HUDEP-2 (cell line): ENCODE data around the gene RNF220.

Source experiments
- DNase-seq, 76 experiments: peaks; one replicate each; lab custom pipeline; 2025; ENCODE audit not compliant: unreplicated experiment in 76 of 76; lab: John Stamatoyannopoulos, UW

RNF220 gene

GRCh38 chr1:44405031-44405797 is at the start of gene RNF220:
TSS of gene RNF220 (plus strand) at chr1:44405255.
- peak in 14 of 76 experiments; percentile 6 to 45 (median 17) for DNase-seq

DNA sequence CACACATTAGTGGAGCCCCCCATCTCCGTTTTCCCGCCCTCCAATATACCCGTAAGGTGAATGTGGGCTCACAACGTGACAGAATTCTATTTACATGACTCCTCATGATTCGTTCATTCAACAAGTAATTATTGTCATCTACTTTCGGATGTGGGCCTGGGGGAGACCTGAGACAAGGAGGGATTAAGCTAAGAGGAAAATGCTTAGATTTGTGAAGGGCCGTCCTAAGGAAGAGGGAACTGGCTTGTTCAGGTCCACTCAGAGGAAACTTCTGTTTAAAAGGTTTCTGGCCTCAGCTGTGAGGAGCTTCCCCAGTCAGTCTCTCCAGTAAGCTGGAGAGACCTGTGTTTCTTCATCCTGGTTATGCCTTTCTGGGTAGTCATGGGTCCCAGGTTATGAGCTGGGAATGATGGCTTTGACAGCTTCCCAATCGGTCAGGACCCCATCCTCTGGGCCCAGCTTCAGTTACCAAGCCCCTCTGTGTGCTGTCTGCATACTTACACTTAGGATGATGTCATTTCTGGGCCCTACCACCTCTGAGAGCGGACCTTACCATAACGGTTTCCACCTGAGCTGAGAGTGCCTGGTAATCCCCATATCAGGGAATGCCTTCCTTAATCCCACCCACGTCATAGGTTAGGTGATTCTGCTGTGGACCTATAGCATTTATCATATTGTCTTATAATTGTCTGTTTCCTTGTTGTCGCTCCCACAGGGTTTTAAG is 49.3 kb upstream of the RNF220 start:
- no peak for DNase-seq

DNA sequence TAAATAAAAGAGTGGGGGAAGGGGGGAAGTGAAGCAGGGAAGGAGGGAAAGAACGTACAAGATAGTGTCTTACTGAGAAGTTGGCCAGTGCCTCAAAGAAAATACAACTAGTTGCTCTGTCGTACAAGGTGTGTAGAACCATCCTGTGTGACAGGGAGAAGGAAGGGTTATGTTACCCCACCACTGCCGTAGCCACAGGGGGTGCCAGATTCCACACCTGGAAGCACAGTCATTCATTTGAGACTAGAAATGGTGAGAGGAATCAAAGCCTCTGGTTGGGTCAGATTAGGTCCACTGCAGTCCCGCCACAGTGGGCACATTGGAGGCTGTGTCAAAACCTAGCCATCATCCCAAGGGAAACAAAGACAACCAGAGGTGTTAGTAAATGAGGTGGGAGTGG is 47.3 kb upstream of the RNF220 start:
- DNase-seq = no peak

- no peak for DNase-seq
Measured at GRCh38 chr1:44359234-44359935, 45.7 kb upstream of the RNF220 start.

GRCh38 chr1:44361478-44361877 is 43.6 kb upstream of the RNF220 start:
- DNase-seq = peak in 5 of 76 experiments; percentile 2 to 12 (median 6)

GRCh38 chr1:44366371-44366975 is 38.6 kb upstream of the RNF220 start:
- DNase-seq = no peak

DNA sequence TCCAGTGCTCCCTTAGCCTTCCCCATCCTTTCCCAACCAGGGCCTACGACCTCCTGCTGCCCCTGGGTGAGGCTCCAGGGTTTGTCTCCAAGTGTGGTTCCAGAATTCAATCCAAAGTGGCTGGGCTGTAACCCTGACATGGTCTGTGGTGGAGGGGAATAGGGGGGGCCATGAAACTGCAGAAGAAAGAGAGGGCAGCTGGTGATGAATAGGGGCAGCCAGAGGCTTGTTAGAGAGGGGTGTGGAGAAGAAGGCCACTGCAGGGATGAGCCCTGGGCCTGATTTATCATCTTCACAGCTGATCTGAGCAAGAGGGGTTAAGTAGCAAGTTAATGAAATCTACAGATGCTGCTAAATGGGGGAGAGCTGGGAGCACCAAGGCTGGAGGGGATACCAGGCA is 37.1 kb upstream of the RNF220 start:
- DNase-seq = no peak

DNA sequence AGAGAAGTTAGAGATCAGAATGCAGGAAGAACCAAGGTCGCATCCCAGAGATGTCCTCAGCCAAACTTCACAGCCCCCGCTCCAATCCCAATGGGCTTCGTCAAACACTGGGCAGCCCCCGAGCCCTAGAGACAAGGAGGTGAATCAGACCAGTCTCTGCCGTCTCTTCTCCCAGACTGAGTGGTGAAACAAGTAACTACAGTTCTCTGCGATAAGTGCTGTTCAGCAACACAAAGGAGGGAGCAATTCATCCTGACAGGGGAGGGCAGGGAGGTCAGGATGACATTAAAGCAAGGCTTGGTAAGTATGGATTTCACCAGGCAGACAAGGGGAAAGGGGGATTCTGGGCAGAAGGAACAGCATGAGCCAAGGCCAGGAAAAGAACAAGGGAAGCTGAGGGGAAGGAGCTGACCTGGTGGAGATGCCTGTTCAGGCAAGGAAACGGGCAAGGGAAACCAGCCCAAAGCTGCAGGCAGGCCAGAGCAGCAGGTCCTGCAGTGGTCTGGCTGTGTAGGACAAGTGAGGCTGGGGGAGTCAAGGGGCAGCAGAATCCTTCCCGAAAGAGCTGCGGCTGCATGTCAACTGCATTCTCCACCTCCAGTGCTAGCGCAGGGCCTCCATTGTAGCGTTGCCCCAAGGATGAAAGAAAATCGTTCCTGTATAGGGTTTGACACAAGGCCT is 36.4 kb upstream of the RNF220 start:
- DNase-seq = no peak

DNA sequence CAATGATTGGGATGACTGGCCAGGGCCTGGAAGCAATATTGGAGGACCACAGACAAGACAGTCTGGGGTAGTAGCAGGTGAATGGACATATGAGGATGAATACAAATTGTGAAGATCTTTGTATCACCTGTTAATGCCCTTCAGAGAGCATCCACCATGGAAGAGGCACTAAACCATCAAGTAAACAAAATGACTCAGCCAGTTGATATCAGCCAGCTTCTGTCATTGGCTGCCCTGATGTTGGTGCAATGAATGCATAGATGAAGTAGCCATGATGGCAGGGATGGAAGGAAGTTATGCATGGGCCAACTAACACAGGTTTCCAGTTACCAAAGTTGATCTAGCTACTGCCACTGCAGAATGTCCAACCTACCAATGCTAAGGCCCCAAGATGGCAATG is 33.8 kb upstream of the RNF220 start:
- DNase-seq = no peak

DNA sequence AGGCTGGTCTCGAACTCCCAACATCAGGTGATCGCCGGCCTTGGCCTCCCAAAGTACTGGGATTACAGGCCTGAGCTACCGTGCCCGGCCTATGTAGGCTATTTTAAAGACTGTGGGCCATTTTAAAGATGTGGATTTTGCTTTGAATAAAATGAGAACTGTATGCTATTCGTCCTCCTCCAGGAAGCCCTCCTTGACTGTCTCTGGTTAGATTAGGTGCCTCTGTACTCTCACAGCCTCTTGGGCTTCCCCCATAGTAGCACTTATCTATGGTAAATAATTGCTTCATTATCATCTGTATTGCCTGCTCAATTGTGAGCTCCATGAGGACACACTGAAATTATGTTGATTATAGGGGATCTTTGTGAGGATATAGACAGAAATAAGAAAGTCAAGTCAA is 29.5 kb upstream of the RNF220 start:
- DNase-seq = no peak

DNA sequence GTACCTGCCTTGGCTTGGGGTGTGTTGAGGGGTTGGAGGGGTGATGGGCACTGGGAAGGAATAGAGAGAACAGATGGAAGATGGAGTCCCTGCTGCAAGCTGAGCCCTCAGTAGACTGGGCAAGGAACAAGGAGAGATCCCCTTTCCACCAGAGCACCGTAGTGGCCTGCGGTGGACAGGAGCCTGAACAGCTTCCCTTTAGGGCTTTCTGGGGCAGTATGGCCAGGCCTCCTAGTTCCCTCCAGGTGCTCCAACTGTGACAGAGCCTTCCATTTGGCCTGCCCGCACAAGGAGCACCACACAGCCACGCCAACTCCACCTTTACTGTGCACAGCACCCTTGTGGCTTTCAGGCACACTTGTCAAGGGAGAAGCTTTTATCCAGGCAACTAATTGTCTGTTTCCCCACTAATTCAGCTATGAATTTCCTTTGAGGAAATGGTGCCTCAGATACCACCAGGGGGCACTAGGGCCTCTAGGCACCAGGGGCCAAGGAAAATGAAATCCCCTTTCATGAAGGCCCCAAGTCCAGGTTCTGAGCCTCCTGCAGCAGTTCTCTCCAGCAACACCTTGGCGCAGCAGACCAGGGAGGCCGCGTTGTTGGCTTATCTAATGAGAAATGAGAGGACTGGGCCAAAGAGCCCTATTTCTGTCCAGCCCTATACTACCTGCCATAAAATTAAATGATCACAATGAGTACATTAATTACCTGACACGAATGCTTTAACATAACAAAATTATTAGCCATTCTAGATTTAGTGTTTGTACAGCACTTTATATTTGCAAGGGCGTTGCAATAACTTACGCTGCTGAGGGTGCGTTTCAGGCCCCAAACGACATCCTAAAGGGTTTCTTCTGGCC is 26.9 kb upstream of the RNF220 start:
- peak in 46 of 76 experiments; percentile 2 to 49 (median 18) for DNase-seq

DNA sequence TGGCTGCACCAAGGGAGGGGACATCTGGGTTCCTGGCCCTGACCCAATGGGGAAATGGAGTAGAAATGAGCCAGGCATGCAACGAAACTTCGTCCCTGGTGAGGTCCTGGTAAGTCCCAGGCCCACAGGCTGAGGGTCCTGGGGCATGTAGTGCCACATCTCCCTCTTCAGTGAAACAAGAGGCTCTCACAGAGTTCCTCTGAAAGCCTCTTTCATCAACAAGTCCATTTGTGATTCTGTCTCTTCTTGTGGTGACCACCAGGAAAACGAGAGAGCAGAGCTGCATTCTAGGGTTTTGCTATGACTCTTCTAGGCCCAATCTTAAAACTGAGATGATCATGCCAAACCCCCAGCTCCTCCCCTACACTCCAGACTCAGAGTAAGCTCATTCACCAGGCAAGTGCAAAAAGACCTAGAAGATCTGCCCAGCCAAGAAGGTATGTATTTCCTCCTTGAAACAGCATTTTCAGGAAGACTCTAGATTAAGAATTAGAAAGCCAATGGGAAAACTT is 24.3 kb upstream of the RNF220 start:
- no peak for DNase-seq

- no peak for DNase-seq
Measured at GRCh38 chr1:44388551-44388950, 16.5 kb upstream of the RNF220 start.

DNA sequence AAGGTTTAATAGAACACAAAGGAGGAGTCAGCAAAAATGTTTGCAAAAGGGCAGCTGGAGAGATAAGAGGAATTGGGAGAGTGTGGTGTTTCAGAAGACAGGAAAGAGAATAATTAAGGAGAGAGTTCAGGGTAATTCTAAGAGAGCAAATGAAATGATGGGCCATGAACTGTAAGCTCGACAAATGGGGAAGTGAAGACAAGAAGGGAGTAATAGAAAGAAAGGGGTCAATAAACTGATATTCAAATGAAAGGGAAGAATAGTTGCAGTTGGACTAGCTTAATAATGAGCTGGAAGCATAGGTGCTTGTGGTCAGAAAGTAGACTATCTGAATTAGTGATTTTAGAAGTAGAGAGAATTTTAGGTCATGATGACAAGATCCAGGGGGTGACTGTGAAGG is 15.6 kb upstream of the RNF220 start:
- DNase-seq = no peak

DNA sequence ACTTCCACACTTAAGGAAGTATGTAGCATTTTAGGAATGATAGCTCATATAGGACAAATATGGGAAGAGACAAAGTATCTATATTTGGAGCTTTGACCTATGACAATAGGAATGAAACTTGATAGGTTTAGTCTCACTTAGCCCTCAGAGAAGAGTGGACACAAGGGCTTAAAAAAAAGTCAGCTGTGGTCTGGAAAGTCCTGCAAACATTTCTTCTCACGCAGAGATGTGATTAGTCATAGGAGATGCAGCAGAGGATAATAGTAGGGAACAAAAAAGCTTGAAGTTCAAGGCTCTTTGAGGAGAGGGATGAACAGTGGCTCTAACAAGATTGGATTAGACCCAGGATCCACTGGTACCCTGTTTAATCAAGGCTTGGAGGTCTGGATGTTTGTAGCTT is 14.8 kb upstream of the RNF220 start:
- DNase-seq = no peak

GRCh38 chr1:44401256-44402228 is 3.5 kb upstream of the RNF220 start:
- no peak for DNase-seq

- DNase-seq = peak in 1 of 76 experiments; percentile 6
Measured at GRCh38 chr1:44405798-44406736, 1.0 kb downstream of the RNF220 start.
